HEK293 (cell line): ENCODE measurements around the gene GTF2A1.

ENCODE experiments used
- BCL11B ChIP-seq: fragments of 450-650 bp; formaldehyde crosslinking; IDR thresholded peaks from 2 replicates; pipeline ENCODE4 v1.5.1; 2016; ENCODE audit warnings: low read depth, missing biosample characterization, missing genetic modification characterization
- FEZF1 ChIP-seq: fragments of 450-650 bp; formaldehyde crosslinking; IDR thresholded peaks from 2 replicates; pipeline ENCODE4 v1.5.1; 2016; ENCODE audit warnings: missing biosample characterization, missing genetic modification characterization
- GLIS2 ChIP-seq: fragments of 450-650 bp; formaldehyde crosslinking; IDR thresholded peaks from 2 replicates; pipeline ENCODE4 v1.5.1; 2016; ENCODE audit warnings: missing biosample characterization, missing genetic modification characterization
- KLF10 ChIP-seq: fragments of 450-650 bp; IDR thresholded peaks from 2 replicates; pipeline ENCODE4 v1.5.1; 2018; ENCODE audit warnings: missing biosample characterization, mild to moderate bottlenecking, missing genetic modification characterization
- KLF9 ChIP-seq: fragments of 450-650 bp; formaldehyde crosslinking; IDR thresholded peaks from 2 replicates; pipeline ENCODE4 v1.5.1; 2016; ENCODE audit warnings: missing biosample characterization, missing genetic modification characterization, low read depth
- MEIS1 ChIP-seq: sonication (generic); formaldehyde crosslinking; IDR thresholded peaks from 2 replicates; pipeline ENCODE4 v1.8.1; 2022; ENCODE audit warnings: missing genetic modification reagents, mild to moderate bottlenecking, borderline replicate concordance
- REPIN1 ChIP-seq: fragments of 450-650 bp; formaldehyde crosslinking; IDR thresholded peaks from 2 replicates; pipeline ENCODE4 v1.5.1; 2017; ENCODE audit warnings: missing biosample characterization, missing genetic modification characterization, low read depth
- SALL2 ChIP-seq: fragments of 450-650 bp; formaldehyde crosslinking; IDR thresholded peaks from 2 replicates; pipeline ENCODE4 v1.5.0; 2017; ENCODE audit warnings: missing biosample characterization, mild to moderate bottlenecking, missing genetic modification characterization, borderline replicate concordance
- ZBTB1 ChIP-seq: fragments of 450-650 bp; formaldehyde crosslinking; IDR thresholded peaks from 2 replicates; pipeline ENCODE4 v1.5.1; 2016; ENCODE audit warnings: missing biosample characterization, missing genetic modification characterization
- ZBTB7A ChIP-seq: fragments of 450-650 bp; formaldehyde crosslinking; IDR thresholded peaks from 2 replicates; pipeline ENCODE4 v1.5.1; 2016; ENCODE audit warnings: low read depth, missing biosample characterization, missing genetic modification characterization
- ZFP37 ChIP-seq: fragments of 450-650 bp; formaldehyde crosslinking; IDR thresholded peaks from 2 replicates; pipeline ENCODE4 v1.5.1; 2016; ENCODE audit warnings: missing biosample characterization, missing genetic modification characterization
- ZNF112 ChIP-seq: fragments of 450-650 bp; formaldehyde crosslinking; IDR thresholded peaks from 2 replicates; pipeline ENCODE4 v1.5.0; 2017; ENCODE audit warnings: missing biosample characterization, missing genetic modification characterization
- ZNF16 ChIP-seq: fragments of 450-650 bp; formaldehyde crosslinking; IDR thresholded peaks from 2 replicates; pipeline ENCODE4 v1.5.1; 2016; ENCODE audit warnings: low read depth, missing biosample characterization, missing genetic modification characterization
- ZNF391 ChIP-seq: fragments of 450-650 bp; formaldehyde crosslinking; IDR thresholded peaks from 2 replicates; pipeline ENCODE4 v1.5.1; 2016; ENCODE audit warnings: low read depth, missing biosample characterization, missing genetic modification characterization, borderline replicate concordance
- ZNF624 ChIP-seq: fragments of 450-650 bp; formaldehyde crosslinking; IDR thresholded peaks from 2 replicates; pipeline ENCODE4 v1.5.1; 2017; ENCODE audit warnings: missing biosample characterization, missing genetic modification characterization
- ZNF660 ChIP-seq: fragments of 450-650 bp; IDR thresholded peaks from 2 replicates; pipeline ENCODE4 v1.5.1; 2018; ENCODE audit warnings: missing biosample characterization, mild to moderate bottlenecking, missing genetic modification characterization
- ZNF785 ChIP-seq: fragments of 450-650 bp; formaldehyde crosslinking; IDR thresholded peaks from 2 replicates; pipeline ENCODE4 v1.5.1; 2016; ENCODE audit warnings: missing biosample characterization, missing genetic modification characterization
- TF ChIP-seq, protein P1 (sequence below): fragments of 450-650 bp; IDR thresholded peaks from 2 replicates; pipeline ENCODE4 v1.5.1; 2018; ENCODE audit warnings: missing biosample characterization, missing genetic modification characterization
- TF ChIP-seq, protein P2 (sequence below): fragments of 450-650 bp; formaldehyde crosslinking; IDR thresholded peaks from 2 replicates; pipeline ENCODE4 v1.5.1; 2016; ENCODE audit warnings: missing biosample characterization, missing genetic modification characterization
- TF ChIP-seq, protein P3 (sequence below): fragments of 450-650 bp; formaldehyde crosslinking; IDR thresholded peaks from 2 replicates; pipeline ENCODE4 v1.5.0; 2017; ENCODE audit warnings: missing biosample characterization, missing genetic modification characterization, borderline replicate concordance
- TF ChIP-seq, protein P4 (sequence below): fragments of 450-650 bp; formaldehyde crosslinking; IDR thresholded peaks from 2 replicates; pipeline ENCODE4 v1.5.1; 2017; ENCODE audit warnings: missing biosample characterization, missing genetic modification characterization
- TF ChIP-seq, protein P5 (sequence below): fragments of 450-650 bp; formaldehyde crosslinking; IDR thresholded peaks from 2 replicates; pipeline ENCODE4 v1.5.1; 2016; ENCODE audit warnings: missing biosample characterization, missing genetic modification characterization
- TF ChIP-seq, protein P6 (sequence below): fragments of 450-650 bp; formaldehyde crosslinking; IDR thresholded peaks from 2 replicates; pipeline ENCODE4 v1.5.1; 2016; ENCODE audit warnings: missing biosample characterization, missing genetic modification characterization, low read depth
- TF ChIP-seq, protein P7 (sequence below): fragments of 450-650 bp; formaldehyde crosslinking; IDR thresholded peaks from 2 replicates; pipeline ENCODE4 v1.5.1; 2017; ENCODE audit warnings: missing biosample characterization, missing genetic modification characterization
- TF ChIP-seq, protein P8 (sequence below): fragments of 450-650 bp; formaldehyde crosslinking; IDR thresholded peaks from 2 replicates; pipeline ENCODE4 v1.5.1; 2016; ENCODE audit warnings: missing biosample characterization, missing genetic modification characterization

Gene GTF2A1

DNA sequence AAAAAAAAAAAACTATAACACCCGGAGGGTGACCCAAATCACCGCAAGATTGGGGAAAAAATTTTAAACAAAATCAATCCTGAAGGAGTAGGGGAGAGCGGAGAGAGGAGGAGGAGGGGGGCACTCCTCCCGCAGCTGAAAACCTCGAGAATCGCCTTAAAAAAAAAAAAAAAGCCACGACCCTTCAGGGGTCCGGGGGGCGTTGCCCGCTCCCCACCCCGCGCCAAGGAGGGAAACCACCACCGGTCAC lies 254 bp downstream of the GTF2A1 start (continued):
- TF ChIP-seq, protein P1, sequence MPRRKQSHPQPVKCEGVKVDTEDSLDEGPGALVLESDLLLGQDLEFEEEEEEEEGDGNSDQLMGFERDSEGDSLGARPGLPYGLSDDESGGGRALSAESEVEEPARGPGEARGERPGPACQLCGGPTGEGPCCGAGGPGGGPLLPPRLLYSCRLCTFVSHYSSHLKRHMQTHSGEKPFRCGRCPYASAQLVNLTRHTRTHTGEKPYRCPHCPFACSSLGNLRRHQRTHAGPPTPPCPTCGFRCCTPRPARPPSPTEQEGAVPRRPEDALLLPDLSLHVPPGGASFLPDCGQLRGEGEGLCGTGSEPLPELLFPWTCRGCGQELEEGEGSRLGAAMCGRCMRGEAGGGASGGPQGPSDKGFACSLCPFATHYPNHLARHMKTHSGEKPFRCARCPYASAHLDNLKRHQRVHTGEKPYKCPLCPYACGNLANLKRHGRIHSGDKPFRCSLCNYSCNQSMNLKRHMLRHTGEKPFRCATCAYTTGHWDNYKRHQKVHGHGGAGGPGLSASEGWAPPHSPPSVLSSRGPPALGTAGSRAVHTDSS (tag by site-specific recombination), result peak; percentile 45; the same call in 1 of the 2 replicates
- TF ChIP-seq, protein P2, sequence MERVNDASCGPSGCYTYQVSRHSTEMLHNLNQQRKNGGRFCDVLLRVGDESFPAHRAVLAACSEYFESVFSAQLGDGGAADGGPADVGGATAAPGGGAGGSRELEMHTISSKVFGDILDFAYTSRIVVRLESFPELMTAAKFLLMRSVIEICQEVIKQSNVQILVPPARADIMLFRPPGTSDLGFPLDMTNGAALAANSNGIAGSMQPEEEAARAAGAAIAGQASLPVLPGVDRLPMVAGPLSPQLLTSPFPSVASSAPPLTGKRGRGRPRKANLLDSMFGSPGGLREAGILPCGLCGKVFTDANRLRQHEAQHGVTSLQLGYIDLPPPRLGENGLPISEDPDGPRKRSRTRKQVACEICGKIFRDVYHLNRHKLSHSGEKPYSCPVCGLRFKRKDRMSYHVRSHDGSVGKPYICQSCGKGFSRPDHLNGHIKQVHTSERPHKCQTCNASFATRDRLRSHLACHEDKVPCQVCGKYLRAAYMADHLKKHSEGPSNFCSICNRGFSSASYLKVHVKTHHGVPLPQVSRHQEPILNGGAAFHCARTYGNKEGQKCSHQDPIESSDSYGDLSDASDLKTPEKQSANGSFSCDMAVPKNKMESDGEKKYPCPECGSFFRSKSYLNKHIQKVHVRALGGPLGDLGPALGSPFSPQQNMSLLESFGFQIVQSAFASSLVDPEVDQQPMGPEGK (tag by site-specific recombination), result peak; percentile 84
- TF ChIP-seq ZNF785 (tag by site-specific recombination) (no peak), KLF9 (tag by site-specific recombination) (peak; percentile 76), ZNF16 (tag by site-specific recombination) (no peak), SALL2 (no peak), ZNF624 (no peak), MEIS1 (CRISPR knock-in tag) (no peak), ZNF112 (no peak), ZFP37 (tag by site-specific recombination) (no peak), FEZF1 (tag by site-specific recombination) (no peak), KLF10 (tag by site-specific recombination) (no peak), REPIN1 (tag by site-specific recombination) (no peak), ZNF391 (tag by site-specific recombination) (peak; percentile 68; the same call in 1 of the 2 replicates), GLIS2 (tag by site-specific recombination) (peak; percentile 59), BCL11B (tag by site-specific recombination) (0 out of 2 replicates have a peak, but pooled peaks have one; percentile 43), ZBTB1 (tag by site-specific recombination) (no peak), ZBTB7A (tag by site-specific recombination) (peak; percentile 94; the same call in 1 of the 2 replicates), ZNF660 (tag by site-specific recombination) (no peak)
- TF ChIP-seq, protein P3, sequence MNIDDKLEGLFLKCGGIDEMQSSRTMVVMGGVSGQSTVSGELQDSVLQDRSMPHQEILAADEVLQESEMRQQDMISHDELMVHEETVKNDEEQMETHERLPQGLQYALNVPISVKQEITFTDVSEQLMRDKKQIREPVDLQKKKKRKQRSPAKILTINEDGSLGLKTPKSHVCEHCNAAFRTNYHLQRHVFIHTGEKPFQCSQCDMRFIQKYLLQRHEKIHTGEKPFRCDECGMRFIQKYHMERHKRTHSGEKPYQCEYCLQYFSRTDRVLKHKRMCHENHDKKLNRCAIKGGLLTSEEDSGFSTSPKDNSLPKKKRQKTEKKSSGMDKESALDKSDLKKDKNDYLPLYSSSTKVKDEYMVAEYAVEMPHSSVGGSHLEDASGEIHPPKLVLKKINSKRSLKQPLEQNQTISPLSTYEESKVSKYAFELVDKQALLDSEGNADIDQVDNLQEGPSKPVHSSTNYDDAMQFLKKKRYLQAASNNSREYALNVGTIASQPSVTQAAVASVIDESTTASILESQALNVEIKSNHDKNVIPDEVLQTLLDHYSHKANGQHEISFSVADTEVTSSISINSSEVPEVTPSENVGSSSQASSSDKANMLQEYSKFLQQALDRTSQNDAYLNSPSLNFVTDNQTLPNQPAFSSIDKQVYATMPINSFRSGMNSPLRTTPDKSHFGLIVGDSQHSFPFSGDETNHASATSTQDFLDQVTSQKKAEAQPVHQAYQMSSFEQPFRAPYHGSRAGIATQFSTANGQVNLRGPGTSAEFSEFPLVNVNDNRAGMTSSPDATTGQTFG (tag by site-specific recombination), result no peak
- TF ChIP-seq, protein P4, sequence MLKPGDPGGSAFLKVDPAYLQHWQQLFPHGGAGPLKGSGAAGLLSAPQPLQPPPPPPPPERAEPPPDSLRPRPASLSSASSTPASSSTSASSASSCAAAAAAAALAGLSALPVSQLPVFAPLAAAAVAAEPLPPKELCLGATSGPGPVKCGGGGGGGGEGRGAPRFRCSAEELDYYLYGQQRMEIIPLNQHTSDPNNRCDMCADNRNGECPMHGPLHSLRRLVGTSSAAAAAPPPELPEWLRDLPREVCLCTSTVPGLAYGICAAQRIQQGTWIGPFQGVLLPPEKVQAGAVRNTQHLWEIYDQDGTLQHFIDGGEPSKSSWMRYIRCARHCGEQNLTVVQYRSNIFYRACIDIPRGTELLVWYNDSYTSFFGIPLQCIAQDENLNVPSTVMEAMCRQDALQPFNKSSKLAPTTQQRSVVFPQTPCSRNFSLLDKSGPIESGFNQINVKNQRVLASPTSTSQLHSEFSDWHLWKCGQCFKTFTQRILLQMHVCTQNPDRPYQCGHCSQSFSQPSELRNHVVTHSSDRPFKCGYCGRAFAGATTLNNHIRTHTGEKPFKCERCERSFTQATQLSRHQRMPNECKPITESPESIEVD, result no peak
- TF ChIP-seq, protein P5, sequence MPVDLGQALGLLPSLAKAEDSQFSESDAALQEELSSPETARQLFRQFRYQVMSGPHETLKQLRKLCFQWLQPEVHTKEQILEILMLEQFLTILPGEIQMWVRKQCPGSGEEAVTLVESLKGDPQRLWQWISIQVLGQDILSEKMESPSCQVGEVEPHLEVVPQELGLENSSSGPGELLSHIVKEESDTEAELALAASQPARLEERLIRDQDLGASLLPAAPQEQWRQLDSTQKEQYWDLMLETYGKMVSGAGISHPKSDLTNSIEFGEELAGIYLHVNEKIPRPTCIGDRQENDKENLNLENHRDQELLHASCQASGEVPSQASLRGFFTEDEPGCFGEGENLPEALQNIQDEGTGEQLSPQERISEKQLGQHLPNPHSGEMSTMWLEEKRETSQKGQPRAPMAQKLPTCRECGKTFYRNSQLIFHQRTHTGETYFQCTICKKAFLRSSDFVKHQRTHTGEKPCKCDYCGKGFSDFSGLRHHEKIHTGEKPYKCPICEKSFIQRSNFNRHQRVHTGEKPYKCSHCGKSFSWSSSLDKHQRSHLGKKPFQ (tag by site-specific recombination), result no peak
- TF ChIP-seq, protein P6, sequence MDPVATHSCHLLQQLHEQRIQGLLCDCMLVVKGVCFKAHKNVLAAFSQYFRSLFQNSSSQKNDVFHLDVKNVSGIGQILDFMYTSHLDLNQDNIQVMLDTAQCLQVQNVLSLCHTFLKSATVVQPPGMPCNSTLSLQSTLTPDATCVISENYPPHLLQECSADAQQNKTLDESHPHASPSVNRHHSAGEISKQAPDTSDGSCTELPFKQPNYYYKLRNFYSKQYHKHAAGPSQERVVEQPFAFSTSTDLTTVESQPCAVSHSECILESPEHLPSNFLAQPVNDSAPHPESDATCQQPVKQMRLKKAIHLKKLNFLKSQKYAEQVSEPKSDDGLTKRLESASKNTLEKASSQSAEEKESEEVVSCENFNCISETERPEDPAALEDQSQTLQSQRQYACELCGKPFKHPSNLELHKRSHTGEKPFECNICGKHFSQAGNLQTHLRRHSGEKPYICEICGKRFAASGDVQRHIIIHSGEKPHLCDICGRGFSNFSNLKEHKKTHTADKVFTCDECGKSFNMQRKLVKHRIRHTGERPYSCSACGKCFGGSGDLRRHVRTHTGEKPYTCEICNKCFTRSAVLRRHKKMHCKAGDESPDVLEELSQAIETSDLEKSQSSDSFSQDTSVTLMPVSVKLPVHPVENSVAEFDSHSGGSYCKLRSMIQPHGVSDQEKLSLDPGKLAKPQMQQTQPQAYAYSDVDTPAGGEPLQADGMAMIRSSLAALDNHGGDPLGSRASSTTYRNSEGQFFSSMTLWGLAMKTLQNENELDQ (tag by site-specific recombination), result no peak
- TF ChIP-seq, protein P7, sequence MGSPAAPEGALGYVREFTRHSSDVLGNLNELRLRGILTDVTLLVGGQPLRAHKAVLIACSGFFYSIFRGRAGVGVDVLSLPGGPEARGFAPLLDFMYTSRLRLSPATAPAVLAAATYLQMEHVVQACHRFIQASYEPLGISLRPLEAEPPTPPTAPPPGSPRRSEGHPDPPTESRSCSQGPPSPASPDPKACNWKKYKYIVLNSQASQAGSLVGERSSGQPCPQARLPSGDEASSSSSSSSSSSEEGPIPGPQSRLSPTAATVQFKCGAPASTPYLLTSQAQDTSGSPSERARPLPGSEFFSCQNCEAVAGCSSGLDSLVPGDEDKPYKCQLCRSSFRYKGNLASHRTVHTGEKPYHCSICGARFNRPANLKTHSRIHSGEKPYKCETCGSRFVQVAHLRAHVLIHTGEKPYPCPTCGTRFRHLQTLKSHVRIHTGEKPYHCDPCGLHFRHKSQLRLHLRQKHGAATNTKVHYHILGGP (tag by site-specific recombination), result no peak
- TF ChIP-seq, protein P8, sequence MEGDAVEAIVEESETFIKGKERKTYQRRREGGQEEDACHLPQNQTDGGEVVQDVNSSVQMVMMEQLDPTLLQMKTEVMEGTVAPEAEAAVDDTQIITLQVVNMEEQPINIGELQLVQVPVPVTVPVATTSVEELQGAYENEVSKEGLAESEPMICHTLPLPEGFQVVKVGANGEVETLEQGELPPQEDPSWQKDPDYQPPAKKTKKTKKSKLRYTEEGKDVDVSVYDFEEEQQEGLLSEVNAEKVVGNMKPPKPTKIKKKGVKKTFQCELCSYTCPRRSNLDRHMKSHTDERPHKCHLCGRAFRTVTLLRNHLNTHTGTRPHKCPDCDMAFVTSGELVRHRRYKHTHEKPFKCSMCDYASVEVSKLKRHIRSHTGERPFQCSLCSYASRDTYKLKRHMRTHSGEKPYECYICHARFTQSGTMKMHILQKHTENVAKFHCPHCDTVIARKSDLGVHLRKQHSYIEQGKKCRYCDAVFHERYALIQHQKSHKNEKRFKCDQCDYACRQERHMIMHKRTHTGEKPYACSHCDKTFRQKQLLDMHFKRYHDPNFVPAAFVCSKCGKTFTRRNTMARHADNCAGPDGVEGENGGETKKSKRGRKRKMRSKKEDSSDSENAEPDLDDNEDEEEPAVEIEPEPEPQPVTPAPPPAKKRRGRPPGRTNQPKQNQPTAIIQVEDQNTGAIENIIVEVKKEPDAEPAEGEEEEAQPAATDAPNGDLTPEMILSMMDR, result 0 out of 2 replicates have a peak, but pooled peaks have one; percentile 6
